GM18507 (cell line): ENCODE measurements around the gene WDR44.
"Not testable (repeated sequence)": the region's sequence is repeated elsewhere in the genome, so short reads cannot be mapped to it uniquely, and the experiment has no call there.

Source experiments
- DNase-seq: peaks from one replicate; pipeline ENCODE4 v3.0.0; 2011; ENCODE audit warnings: low read depth; ENCODE audit not compliant: insufficient read length; ENCODE audit errors: extremely low spot score
- FAIRE-seq: peaks from 2 replicates; lab custom pipeline; 2011; peaks lifted over from hg19 to GRCh38; lab: Jason Lieb, UNC

The WDR44 gene

GRCh38 chrX:118345464-118346257 is at the start of gene WDR44:
WDR44 (plus strand) TSS chrX:118346106; CDS start chrX:118346504, 398 bp downstream.
- DNase-seq = peak; percentile 58
- FAIRE-seq = peak; percentile 98

- DNase-seq, FAIRE-seq: not testable (repeated sequence)
Measured at GRCh38 chrX:118305827-118306226, 40.1 kb upstream of the WDR44 start.

GRCh38 chrX:118315529-118315928 is 30.4 kb upstream of the WDR44 start:
- FAIRE-seq (no peak), DNase-seq (no peak)

- DNase-seq (no peak), FAIRE-seq (no peak)
Measured at GRCh38 chrX:118324588-118324987, 21.3 kb upstream of the WDR44 start.

GRCh38 chrX:118325453-118325852 is 20.5 kb upstream of the WDR44 start:
- DNase-seq = no peak
- FAIRE-seq = no peak

- no peak for FAIRE-seq
- no peak for DNase-seq
Measured at GRCh38 chrX:118329175-118329574, 16.7 kb upstream of the WDR44 start.

- FAIRE-seq (no peak), DNase-seq (no peak)
Measured at GRCh38 chrX:118337687-118338086, 8.2 kb upstream of the WDR44 start.

GRCh38 chrX:118338930-118339329 is 7.0 kb upstream of the WDR44 start:
- FAIRE-seq (no peak), DNase-seq (no peak)

GRCh38 chrX:118345045-118345463 is 852 bp upstream of the WDR44 start:
- DNase-seq (no peak), FAIRE-seq (no peak)

- no peak for FAIRE-seq
- no peak for DNase-seq
Measured at GRCh38 chrX:118346258-118347094, 570 bp downstream of the WDR44 start.

- peak; percentile 70 for FAIRE-seq
Measured at GRCh38 chrX:118347131-118347530, 1.2 kb downstream of the WDR44 start.

GRCh38 chrX:118347736-118348135 is 1.8 kb downstream of the WDR44 start:
- FAIRE-seq = peak; percentile 49
- no peak for DNase-seq

More at GRCh38 chrX:118347131-118347530, 1.2 kb downstream of the WDR44 start:
- DNase-seq = no peak

GRCh38 chrX:118348186-118348810 is 2.4 kb downstream of the WDR44 start:
- DNase-seq (no peak), FAIRE-seq (peak; percentile 18)

GRCh38 chrX:118349188-118349587 is 3.3 kb downstream of the WDR44 start:
- no peak for FAIRE-seq
- no peak for DNase-seq

- peak; percentile 5 for FAIRE-seq
- no peak for DNase-seq
Measured at GRCh38 chrX:118350221-118350620, 4.3 kb downstream of the WDR44 start.

- FAIRE-seq = peak; percentile 89
- DNase-seq = no peak
Measured at GRCh38 chrX:118350706-118351105, 4.8 kb downstream of the WDR44 start.

GRCh38 chrX:118352566-118352965 is 6.7 kb downstream of the WDR44 start:
- no peak for FAIRE-seq
- DNase-seq = no peak

- DNase-seq = no peak
- FAIRE-seq = peak; percentile 50
Measured at GRCh38 chrX:118353081-118353850, 7.4 kb downstream of the WDR44 start.

GRCh38 chrX:118355225-118355920 is 9.5 kb downstream of the WDR44 start:
- DNase-seq = no peak
- FAIRE-seq = peak; percentile 60
